Neural progenitor cell (in vitro differentiated cells): ENCODE results near the gene UTS2B.

Experiments
- EZH2 ChIP-seq: fragments of 200-600 bp; sonication (generic); IDR thresholded peaks from 2 replicates; pipeline ENCODE4 v1.6.1; 2017; ENCODE audit warnings: antibody characterized with exemption, mild to moderate bottlenecking, moderate library complexity
- TF ChIP-seq, protein P1 (sequence below): fragments of 200-600 bp; sonication (generic); IDR thresholded peaks from 2 replicates; pipeline ENCODE4 v1.5.1; 2017; ENCODE audit warnings: antibody characterized with exemption, mild to moderate bottlenecking

DNA sequence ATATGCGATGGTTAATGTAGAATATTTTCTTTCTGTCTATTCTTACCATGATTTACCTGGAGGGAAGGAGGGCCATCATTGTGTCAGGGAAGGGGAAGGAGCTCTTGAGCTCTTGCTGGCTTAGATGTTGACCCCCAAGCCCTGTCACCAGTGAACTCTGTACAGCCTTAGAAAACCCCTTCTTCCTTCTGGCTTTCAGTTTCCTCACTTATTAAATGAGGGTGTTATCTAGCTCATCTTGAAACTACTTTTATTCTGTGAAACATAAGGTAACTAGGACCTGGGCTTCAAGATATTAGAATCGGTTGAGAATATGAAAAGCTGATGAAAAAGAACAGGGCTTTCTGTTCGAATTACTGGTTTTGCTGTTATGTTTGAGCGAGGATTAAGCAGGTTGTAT lies 25.1 kb upstream of the UTS2B start:
- TF ChIP-seq, protein P1, sequence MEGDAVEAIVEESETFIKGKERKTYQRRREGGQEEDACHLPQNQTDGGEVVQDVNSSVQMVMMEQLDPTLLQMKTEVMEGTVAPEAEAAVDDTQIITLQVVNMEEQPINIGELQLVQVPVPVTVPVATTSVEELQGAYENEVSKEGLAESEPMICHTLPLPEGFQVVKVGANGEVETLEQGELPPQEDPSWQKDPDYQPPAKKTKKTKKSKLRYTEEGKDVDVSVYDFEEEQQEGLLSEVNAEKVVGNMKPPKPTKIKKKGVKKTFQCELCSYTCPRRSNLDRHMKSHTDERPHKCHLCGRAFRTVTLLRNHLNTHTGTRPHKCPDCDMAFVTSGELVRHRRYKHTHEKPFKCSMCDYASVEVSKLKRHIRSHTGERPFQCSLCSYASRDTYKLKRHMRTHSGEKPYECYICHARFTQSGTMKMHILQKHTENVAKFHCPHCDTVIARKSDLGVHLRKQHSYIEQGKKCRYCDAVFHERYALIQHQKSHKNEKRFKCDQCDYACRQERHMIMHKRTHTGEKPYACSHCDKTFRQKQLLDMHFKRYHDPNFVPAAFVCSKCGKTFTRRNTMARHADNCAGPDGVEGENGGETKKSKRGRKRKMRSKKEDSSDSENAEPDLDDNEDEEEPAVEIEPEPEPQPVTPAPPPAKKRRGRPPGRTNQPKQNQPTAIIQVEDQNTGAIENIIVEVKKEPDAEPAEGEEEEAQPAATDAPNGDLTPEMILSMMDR, result no peak
- no peak for TF ChIP-seq EZH2
